OCI-LY1 (cell line): ENCODE results near the gene STK17B.
A peak's percentile ranks its signal among the peaks of the same experiment; 100 is the strongest.

Source experiments
- H2AFZ ChIP-seq: fragments of 200-600 bp; sonication (generic), shearing (Covaris generic); 2 replicates; pipeline ENCODE4 v1.6.0; 2014; ENCODE audit warnings: antibody characterized with exemption, mild to moderate bottlenecking, low read length
- H3F3A ChIP-seq: fragments of 200-600 bp; sonication (generic), shearing (Covaris generic); 2 replicates; pipeline ENCODE4 v1.6.0; 2014; ENCODE audit warnings: mild to moderate bottlenecking, antibody characterized with exemption, low read length, moderate library complexity; ENCODE audit not compliant: insufficient read depth
- H3K27ac ChIP-seq: fragments of 200-600 bp; sonication (generic); 2 replicates; pipeline ENCODE4 v1.5.1; 2014; ENCODE audit warnings: low read length, mixed run types, mild to moderate bottlenecking, low read depth; ENCODE audit not compliant: poor library complexity, severe bottlenecking
- H3K27me3 ChIP-seq: fragments of 200-600 bp; sonication (generic); 2 replicates; pipeline ENCODE4 v1.6.0; 2014; ENCODE audit warnings: antibody characterized with exemption, mild to moderate bottlenecking, low read length, moderate library complexity; ENCODE audit not compliant: insufficient read depth
- H3K36me3 ChIP-seq: fragments of 200-600 bp; sonication (generic); 2 replicates; pipeline ENCODE4 v1.6.1; 2014; ENCODE audit warnings: mild to moderate bottlenecking, antibody characterized with exemption, low read length, moderate library complexity, mixed read lengths; ENCODE audit not compliant: insufficient read depth
- H3K4me1 ChIP-seq: fragments of 200-600 bp; sonication (generic); 2 replicates; pipeline ENCODE4 v1.5.1; 2014; ENCODE audit warnings: mild to moderate bottlenecking, low read length, moderate library complexity; ENCODE audit not compliant: insufficient read depth, severe bottlenecking
- H3K4me2 ChIP-seq: fragments of 200-600 bp; sonication (generic), shearing (Covaris generic); 2 replicates; pipeline ENCODE4 v1.6.1; 2014; ENCODE audit warnings: low read length
- H3K4me3 ChIP-seq: fragments of 200-600 bp; sonication (generic); 2 replicates; pipeline ENCODE4 v1.5.1; 2014; ENCODE audit warnings: low read length, low read depth, mild to moderate bottlenecking, mixed read lengths; ENCODE audit not compliant: poor library complexity, severe bottlenecking
- H3K79me2 ChIP-seq: fragments of 200-600 bp; shearing (Covaris generic); 2 replicates; pipeline ENCODE4 v1.6.1; 2016; ENCODE audit warnings: mixed run types, low read length, mixed read lengths; ENCODE audit not compliant: insufficient read depth
- H3K9ac ChIP-seq: fragments of 200-600 bp; sonication (generic), shearing (Covaris generic); 2 replicates; pipeline ENCODE4 v1.6.1; 2014; ENCODE audit warnings: mild to moderate bottlenecking, low read length, mixed read lengths
- H3K9me2 ChIP-seq: fragments of 200-600 bp; sonication (generic), shearing (Covaris generic); 2 replicates; pipeline ENCODE4 v1.6.1; 2014; ENCODE audit warnings: low read depth, mild to moderate bottlenecking, low read length, mixed read lengths
- H3K9me3 ChIP-seq: fragments of 200-600 bp; shearing (Covaris generic); 2 replicates; pipeline ENCODE4 v1.6.1; 2014; ENCODE audit warnings: low read length, mixed read lengths
- H4K20me1 ChIP-seq: fragments of 200-600 bp; sonication (generic), shearing (Covaris generic); 2 replicates; pipeline ENCODE4 v1.6.0; 2016; ENCODE audit warnings: mild to moderate bottlenecking, low read length; ENCODE audit not compliant: insufficient read depth
- CTCF ChIP-seq: fragments of 200-600 bp; sonication (generic), shearing (Covaris generic); IDR thresholded peaks from 2 replicates; pipeline ENCODE4 v1.5.1; 2017; ENCODE audit warnings: mild to moderate bottlenecking, antibody characterized with exemption, low read length, moderate library complexity, mixed read lengths
- EZH2 ChIP-seq: fragments of 200-600 bp; sonication (generic), shearing (Covaris generic); IDR thresholded peaks from 2 replicates; pipeline ENCODE4 v1.8.0; 2017; ENCODE audit warnings: borderline replicate concordance, mixed run types, mild to moderate bottlenecking, antibody characterized with exemption, low read length, moderate library complexity, mixed read lengths

The STK17B gene

GRCh38 chr2:196171248-196171871 lies at the start of gene STK17B:
Gene STK17B (minus strand): TSS chr2:196171578. CDS start chr2:196163383, 8,195 bp downstream.
- H3K4me1 ChIP-seq, result peaks cover 51% of the 10 kb centered on the region

GRCh38 chr2:196220671-196221070 lies 49.3 kb upstream of the STK17B start:
- Histone ChIP-seq H4K20me1 (no peaks in the 10 kb centered on the region), H3K27me3 (no peaks in the 10 kb centered on the region), H3K79me2 (no peaks in the 10 kb centered on the region), H3K4me2 (no peak overlapping the region), H2AFZ (no peak overlapping the region), H3K36me3 (peaks cover 5% of the 10 kb centered on the region), H3K9me3 (peaks cover 4% of the 10 kb centered on the region), H3K9ac (no peak overlapping the region), H3K27ac (no peak overlapping the region), H3K4me3 (no peak overlapping the region), H3K4me1 (peaks cover 64% of the 10 kb centered on the region), H3K9me2 (no peaks in the 10 kb centered on the region), H3F3A (no peaks in the 10 kb centered on the region)
- TF ChIP-seq EZH2 (no peak), CTCF (peak; percentile 15; the same call in 1 of the 2 replicates)

More at GRCh38 chr2:196171248-196171871, at the start of gene STK17B:
- Histone ChIP-seq H3K79me2 (peaks cover 84% of the 10 kb centered on the region), H3K9me3 (no peaks in the 10 kb centered on the region), H3K9ac (peak within 1 kb of the TSS; percentile 100), H3K9me2 (no peaks in the 10 kb centered on the region), H3K27ac (peak within 1 kb of the TSS; percentile 99), H2AFZ (no peak within 1 kb of the TSS), H3K36me3 (peaks cover 76% of the 10 kb centered on the region), H3K4me3 (peak within 1 kb of the TSS; percentile 98), H3F3A (0 out of 2 replicates have a peak, but pooled peaks cover 7% of the 10 kb centered on the region), H3K4me2 (peak within 1 kb of the TSS; percentile 90), H4K20me1 (no peaks in the 10 kb centered on the region), H3K27me3 (no peaks in the 10 kb centered on the region)
- TF ChIP-seq EZH2, result no peak
- no peak; the same call in 1 of the 2 replicates for TF ChIP-seq CTCF

- TF ChIP-seq CTCF, result no peak
- TF ChIP-seq EZH2, result no peak
- Histone ChIP-seq H3K4me1 (peaks cover 64% of the 10 kb centered on the region), H3K36me3 (peaks cover 5% of the 10 kb centered on the region), H3K9me3 (peaks cover 4% of the 10 kb centered on the region), H3K79me2 (no peaks in the 10 kb centered on the region), H3K4me2 (no peak overlapping the region), H3K9me2 (no peaks in the 10 kb centered on the region), H3F3A (no peaks in the 10 kb centered on the region), H3K9ac (no peak overlapping the region), H2AFZ (no peak overlapping the region), H3K27ac (peak overlapping the region; percentile 6), H3K27me3 (no peaks in the 10 kb centered on the region), H3K4me3 (no peak overlapping the region), H4K20me1 (no peaks in the 10 kb centered on the region)
Measured at GRCh38 chr2:196219671-196220070, 48.3 kb upstream of the STK17B start.
